GM12865 (cell line): ENCODE data around the gene SALL1.

Source experiments
- DNase-seq: peaks from one replicate; pipeline ENCODE4 v3.0.0; 2010; ENCODE audit warnings: low read depth
- H3K4me3 ChIP-seq: 2 replicates; pipeline ENCODE4 v1.5.1; 2011; ENCODE audit warnings: mild to moderate bottlenecking, low read depth, low read length, control low read depth
- CTCF ChIP-seq: IDR thresholded peaks from 2 replicates; pipeline ENCODE4 v1.5.1; 2011; ENCODE audit warnings: low read length, control low read depth, low read depth, inconsistent platforms; ENCODE audit not compliant: insufficient read depth; ENCODE audit errors: missing control alignments

The SALL1 gene

GRCh38 chr16:51093726-51094280 lies 57.3 kb downstream of the SALL1 start:
- DNase-seq = no peak
- TF ChIP-seq CTCF = no peak
- H3K4me3 ChIP-seq = no peak overlapping the region
